Ishikawa (cell line): Measurements from ENCODE around the gene NF1.

Experiments
- NFIC ChIP-seq: IDR thresholded peaks from 2 replicates; pipeline ENCODE4 v1.6.1; 2012
- RAD21 ChIP-seq: IDR thresholded peaks from 2 replicates; pipeline ENCODE4 v1.6.1; 2012; ENCODE audit warnings: low read depth
- TAF1 ChIP-seq: IDR thresholded peaks from 2 replicates; pipeline ENCODE4 v1.6.1; 2012; ENCODE audit warnings: low read depth, mild to moderate bottlenecking

DNA sequence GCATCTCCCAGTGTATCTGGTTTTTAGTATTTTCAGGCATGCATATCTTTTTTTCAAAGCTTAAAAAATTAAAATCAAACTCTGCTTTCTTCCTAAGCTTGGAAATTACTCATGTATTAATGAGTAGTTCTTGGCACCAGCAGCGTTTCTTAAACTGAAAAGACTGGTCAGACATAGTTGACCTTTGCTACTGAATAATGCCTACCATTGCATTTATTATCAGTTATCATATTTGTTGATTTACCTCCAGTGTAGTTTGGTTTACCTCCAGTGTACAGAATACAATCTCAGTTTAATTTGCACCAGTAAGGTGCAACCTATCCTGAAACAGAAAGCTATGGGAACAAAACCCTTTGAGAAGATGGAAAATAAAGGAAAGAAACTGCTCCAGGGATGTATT is 261.2 kb downstream of the NF1 start:
- TF ChIP-seq RAD21 (no peak), TAF1 (no peak), NFIC (no peak)
